ENCODE results near the gene LARGE2. TPM values are rescaled to one million over a fixed set of nuclear protein-coding genes. Genes with fewer than 3 reads are reported as not detected.

The LARGE2 gene
- total RNA-seq, 4 donors from 2014 or later, result 0.17 TPM; not detected in 3

- H3K36me3 ChIP-seq, result peaks cover 18 to 76% (median 63%) of the 10 kb centered on the region in 4 donors
- intact Hi-C loops (cut with DNase I), result no loop called here
- H3K27ac ChIP-seq (replicated peaks in 1 of 4), result no peak overlapping the region
- H3K4me1 ChIP-seq, result peaks cover 0 to 23% (median 2%) of the 10 kb centered on the region in 4 donors
- WGBS, result 60% methylated on average over 2 of the region's 2 CpGs
- TF ChIP-seq POLR2AphosphoS5 (IDR thresholded peaks at IDR 0.05) (no peak), CTCF (IDR thresholded peaks at IDR 0.05) (no peak), POLR2A (IDR thresholded peaks at IDR 0.05; ENCODE audit: low read depth) (no peak), EP300 (IDR thresholded peaks at IDR 0.05) (no peak)
- H3K9me3 ChIP-seq, result no peaks in the 10 kb centered on the region
- DNase-seq (ENCODE audit: extremely low spot score), result no peak
- H3K4me3 ChIP-seq, result no peak overlapping the region
- H3K27me3 ChIP-seq, result no peaks in the 10 kb centered on the region
Observed at GRCh38 chr11:45967506-45967905, 45.0 kb downstream of the LARGE2 start.

- intact Hi-C loops (cut with DNase I), result no loop called here
- no peak for DNase-seq (ENCODE audit: extremely low spot score)
- Histone ChIP-seq H3K36me3 (peaks cover 18 to 69% (median 61%) of the 10 kb centered on the region in 4 donors), H3K27ac (replicated peaks in 1 of 4) (no peak overlapping the region), H3K9me3 (no peaks in the 10 kb centered on the region), H3K4me1 (peaks cover 0 to 23% (median 2%) of the 10 kb centered on the region in 4 donors), H3K27me3 (no peaks in the 10 kb centered on the region), H3K4me3 (no peak overlapping the region)
- TF ChIP-seq CTCF (IDR thresholded peaks at IDR 0.05) (no peak), POLR2A (IDR thresholded peaks at IDR 0.05; ENCODE audit: low read depth) (no peak), EP300 (IDR thresholded peaks at IDR 0.05) (no peak), POLR2AphosphoS5 (IDR thresholded peaks at IDR 0.05) (no peak)
- WGBS, result 92% methylated on average over 2 of the region's 2 CpGs
Observed at GRCh38 chr11:45968901-45969300, 46.4 kb downstream of the LARGE2 start.

- peaks cover 14 to 60% (median 50%) of the 10 kb centered on the region in 4 donors for H3K36me3 ChIP-seq
- H3K27me3 ChIP-seq, result no peaks in the 10 kb centered on the region
- 92% methylated on average over 4 of the region's 4 CpGs for WGBS
- intact Hi-C loops (cut with DNase I), result no loop called here
- DNase-seq (ENCODE audit: extremely low spot score), result no peak
- H3K27ac ChIP-seq (replicated peaks in 1 of 4), result no peak overlapping the region
- H3K9me3 ChIP-seq, result no peaks in the 10 kb centered on the region
- no peak overlapping the region for H3K4me3 ChIP-seq
- TF ChIP-seq POLR2A (IDR thresholded peaks at IDR 0.05; ENCODE audit: low read depth) (no peak), EP300 (IDR thresholded peaks at IDR 0.05) (no peak), CTCF (IDR thresholded peaks at IDR 0.05) (no peak), POLR2AphosphoS5 (IDR thresholded peaks at IDR 0.05) (no peak)
- peaks cover 0 to 13% (median 0%) of the 10 kb centered on the region in 4 donors for H3K4me1 ChIP-seq
Observed at GRCh38 chr11:45973601-45974000, 51.1 kb downstream of the LARGE2 start.

- Histone ChIP-seq H3K4me3 (no peak overlapping the region), H3K27me3 (no peaks in the 10 kb centered on the region), H3K36me3 (peaks cover 24 to 61% (median 48%) of the 10 kb centered on the region in 4 donors), H3K4me1 (peaks cover 0 to 7% (median 2%) of the 10 kb centered on the region in 4 donors), H3K27ac (replicated peaks in 1 of 4) (no peak overlapping the region), H3K9me3 (no peaks in the 10 kb centered on the region)
- WGBS, result 93% methylated on average over 1 of the region's 1 CpG
- DNase-seq (ENCODE audit: extremely low spot score), result no peak
- TF ChIP-seq EP300 (IDR thresholded peaks at IDR 0.05), result no peak
- no peak for TF ChIP-seq CTCF (IDR thresholded peaks at IDR 0.05)
- no peak for TF ChIP-seq POLR2A (IDR thresholded peaks at IDR 0.05; ENCODE audit: low read depth)
- TF ChIP-seq POLR2AphosphoS5 (IDR thresholded peaks at IDR 0.05), result no peak
- intact Hi-C loops (cut with DNase I), result no loop called here
Observed at GRCh38 chr11:45974806-45975205, 52.4 kb downstream of the LARGE2 start.

Other genes starting within 250 kb of the LARGE2 start
- gene SLC35C1, start 117.5 kb upstream of the LARGE2 start, total RNA-seq, result 10 to 100 TPM in 3 of 4 donors, 1 to 10 TPM in 1; 9.6 to 18.0 (median 13.1) TPM
- 10 to 100 TPM; 32.0 to 57.6 (median 49.7) TPM for gene CRY2, start 75.2 kb upstream of the LARGE2 start, total RNA-seq
- gene MAPK8IP1, start 37.0 kb upstream of the LARGE2 start, total RNA-seq, result 10 to 100 TPM in 3 of 4 donors, 1 to 10 TPM in 1; 7.5 to 20.6 (median 16.1) TPM
- gene FREY1, start 15.4 kb upstream of the LARGE2 start, total RNA-seq, result 1 to 10 TPM in 3 of 4 donors, under 1 TPM in 1; 0.65 to 3.7 (median 1.4) TPM
- 10 to 100 TPM; 15.4 to 32.2 (median 23.2) TPM for gene PEX16, start 4.8 kb upstream of the LARGE2 start, total RNA-seq
- gene PHF21A, start 198.8 kb downstream of the LARGE2 start, total RNA-seq, result 10 to 100 TPM; 31.8 to 47.8 (median 36.1) TPM